Measurements from ENCODE around the gene RCOR1. TPM values are rescaled to one million over a fixed set of nuclear protein-coding genes. Genes with fewer than 3 reads are reported as not detected.
A peak's percentile ranks its signal among the peaks of the same experiment; 100 is the strongest.
"Not testable (repeated sequence)": the region's sequence is repeated elsewhere in the genome, so short reads cannot be mapped to it uniquely, and the experiment has no call there.

The RCOR1 gene
- total RNA-seq, 1 donor from 2014 or later: 13.0 TPM

GRCh38 chr14:102754370-102755262 lies 162.2 kb downstream of the RCOR1 start:
- no peak for ATAC-seq
- DNase-seq: no peak
- intact Hi-C loops (cut with micrococcal nuclease): no loop called here

- ATAC-seq: no peak
- no peak for DNase-seq
Observed at GRCh38 chr14:102757646-102758045, 165.2 kb downstream of the RCOR1 start.

GRCh38 chr14:102758087-102758486 lies 165.6 kb downstream of the RCOR1 start:
- DNase-seq (no peak), ATAC-seq (no peak)
- intact Hi-C loops (cut with micrococcal nuclease): no loop called here

More at GRCh38 chr14:102757646-102758045, 165.2 kb downstream of the RCOR1 start:
- intact Hi-C loops (cut with micrococcal nuclease): no loop called here

- ATAC-seq (no peak), DNase-seq (no peak)
- intact Hi-C loops (cut with micrococcal nuclease): no loop called here
Observed at GRCh38 chr14:102759456-102760187, 167.2 kb downstream of the RCOR1 start.

GRCh38 chr14:102760496-102761193 lies 168.2 kb downstream of the RCOR1 start:
- ATAC-seq (peak; percentile 70), DNase-seq (no peak)
- intact Hi-C loops (cut with micrococcal nuclease): no loop called here

- DNase-seq: no peak
- intact Hi-C loops (cut with micrococcal nuclease): no loop called here
- no peak for ATAC-seq
Observed at GRCh38 chr14:102761206-102761605, 168.8 kb downstream of the RCOR1 start.

- intact Hi-C loops (cut with micrococcal nuclease): no loop called here
- DNase-seq (no peak), ATAC-seq (no peak)
Observed at GRCh38 chr14:102764220-102764671, 171.8 kb downstream of the RCOR1 start.

- intact Hi-C loops (cut with micrococcal nuclease); ATAC-seq; DNase-seq: not testable (repeated sequence)
Observed at GRCh38 chr14:102765770-102766169, 173.3 kb downstream of the RCOR1 start.

GRCh38 chr14:102768223-102769048 lies 176.0 kb downstream of the RCOR1 start:
- peak; percentile 50 for ATAC-seq
- no peak for DNase-seq
- intact Hi-C loops (cut with micrococcal nuclease): no loop called here

- intact Hi-C loops (cut with micrococcal nuclease): no loop called here
- DNase-seq (no peak), ATAC-seq (no peak)
Observed at GRCh38 chr14:102769049-102769327, 176.5 kb downstream of the RCOR1 start.

- ATAC-seq: no peak
- intact Hi-C loops (cut with micrococcal nuclease): no loop called here
- DNase-seq: no peak
Observed at GRCh38 chr14:102770147-102771123, 178.0 kb downstream of the RCOR1 start.

GRCh38 chr14:102771144-102771543 lies 178.7 kb downstream of the RCOR1 start:
- intact Hi-C loops (cut with micrococcal nuclease): no loop called here
- ATAC-seq: no peak
- DNase-seq: no peak

- no peak for DNase-seq
- intact Hi-C loops (cut with micrococcal nuclease): no loop called here
- ATAC-seq: no peak
Observed at GRCh38 chr14:102772781-102773570, 180.5 kb downstream of the RCOR1 start.

GRCh38 chr14:102774391-102775153 lies 182.1 kb downstream of the RCOR1 start:
- intact Hi-C loops (cut with micrococcal nuclease): no loop called here
- ATAC-seq (peak; percentile 62), DNase-seq (no peak)

GRCh38 chr14:102775855-102776760 lies 183.7 kb downstream of the RCOR1 start:
- DNase-seq (no peak), ATAC-seq (peak; percentile 23)
- intact Hi-C loops (cut with micrococcal nuclease): no loop called here

Measured in left ventricle myocardium superior (tissue), 1 donor.